SK-N-SH (cell line): ENCODE data around the gene SPRING1.

Experiments
- EZH2phosphoT487 ChIP-seq: fragments of 200-600 bp; sonication (generic); IDR thresholded peaks from 2 replicates; pipeline ENCODE4 v1.6.1; 2017; ENCODE audit warnings: low read depth, mixed run types, mild to moderate bottlenecking, antibody characterized with exemption, moderate library complexity, borderline replicate concordance
- FOXM1 ChIP-seq: IDR thresholded peaks from 2 replicates; pipeline ENCODE4 v1.4.0; 2012; ENCODE audit warnings: low read depth, mild to moderate bottlenecking
- GATA2 ChIP-seq: sonication (generic); formaldehyde crosslinking; IDR thresholded peaks from 2 replicates; pipeline ENCODE4 v1.5.0; 2020; ENCODE audit warnings: mild to moderate bottlenecking, missing genetic modification reagents
- JUND ChIP-seq: IDR thresholded peaks from 2 replicates; pipeline ENCODE4 v1.4.0; 2012
- MXI1 ChIP-seq: IDR thresholded peaks from 2 replicates; pipeline ENCODE4 v1.6.1; 2012; ENCODE audit warnings: mild to moderate bottlenecking, low read depth, low read length, improper control_type of control experiment
- RAD21 ChIP-seq: IDR thresholded peaks from 2 replicates; pipeline ENCODE4 v1.6.1; 2012; ENCODE audit warnings: mild to moderate bottlenecking, low read length
- RCOR1 ChIP-seq: fragments of 150-350 bp; IDR thresholded peaks from 2 replicates; pipeline ENCODE4 v1.6.1; 2017; ENCODE audit warnings: antibody characterized with exemption, low read length
- RFX5 ChIP-seq: IDR thresholded peaks from 2 replicates; pipeline ENCODE4 v1.6.1; 2012; ENCODE audit warnings: mild to moderate bottlenecking, improper control_type of control experiment, low read length
- SIN3A ChIP-seq: IDR thresholded peaks from 2 replicates; pipeline ENCODE4 v1.6.1; 2012; ENCODE audit warnings: low read depth, mild to moderate bottlenecking, low read length, moderate library complexity, borderline replicate concordance
- YY1 ChIP-seq: IDR thresholded peaks from 2 replicates; pipeline ENCODE4 v1.4.0; 2012; ENCODE audit warnings: low read depth, mild to moderate bottlenecking
- TF ChIP-seq, protein P1 (sequence below): fragments of 200-600 bp; sonication (generic); IDR thresholded peaks from 2 replicates; pipeline ENCODE4 v1.6.1; 2017; ENCODE audit warnings: antibody characterized with exemption, mild to moderate bottlenecking, moderate library complexity
- TF ChIP-seq, protein P2 (sequence below): fragments of 150-350 bp; IDR thresholded peaks from 2 replicates; pipeline ENCODE4 v1.6.1; 2017; ENCODE audit warnings: antibody characterized with exemption, low read length, low read depth, borderline replicate concordance
- TF ChIP-seq, protein P3 (sequence below): IDR thresholded peaks from 2 replicates; pipeline ENCODE4 v1.4.0; 2012; ENCODE audit warnings: low read depth, borderline replicate concordance
- TF ChIP-seq, protein P4 (sequence below): fragments of 150-350 bp; IDR thresholded peaks from 2 replicates; pipeline ENCODE4 v1.6.1; 2016; ENCODE audit warnings: mild to moderate bottlenecking, low read depth, low read length

DNA sequence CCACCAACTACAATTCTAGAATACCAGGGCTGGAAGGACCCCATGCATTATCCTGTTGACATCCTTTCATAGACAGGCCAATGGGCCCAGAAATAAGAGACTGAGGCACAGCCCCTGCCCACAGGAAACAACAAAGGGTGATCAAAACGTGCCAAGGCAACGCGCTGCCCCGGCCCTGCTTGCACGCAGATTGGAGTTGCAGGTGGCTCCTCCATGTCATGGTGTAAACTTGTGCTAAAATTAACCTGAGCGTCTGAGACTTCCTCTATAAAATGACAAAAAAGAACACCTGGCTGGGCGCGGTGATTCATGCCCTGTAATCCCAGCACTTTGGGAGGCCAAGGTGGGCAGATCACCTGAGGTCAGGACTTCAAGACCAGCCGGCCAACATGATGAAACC lies 30.1 kb downstream of the SPRING1 start:
- TF ChIP-seq, protein P1, sequence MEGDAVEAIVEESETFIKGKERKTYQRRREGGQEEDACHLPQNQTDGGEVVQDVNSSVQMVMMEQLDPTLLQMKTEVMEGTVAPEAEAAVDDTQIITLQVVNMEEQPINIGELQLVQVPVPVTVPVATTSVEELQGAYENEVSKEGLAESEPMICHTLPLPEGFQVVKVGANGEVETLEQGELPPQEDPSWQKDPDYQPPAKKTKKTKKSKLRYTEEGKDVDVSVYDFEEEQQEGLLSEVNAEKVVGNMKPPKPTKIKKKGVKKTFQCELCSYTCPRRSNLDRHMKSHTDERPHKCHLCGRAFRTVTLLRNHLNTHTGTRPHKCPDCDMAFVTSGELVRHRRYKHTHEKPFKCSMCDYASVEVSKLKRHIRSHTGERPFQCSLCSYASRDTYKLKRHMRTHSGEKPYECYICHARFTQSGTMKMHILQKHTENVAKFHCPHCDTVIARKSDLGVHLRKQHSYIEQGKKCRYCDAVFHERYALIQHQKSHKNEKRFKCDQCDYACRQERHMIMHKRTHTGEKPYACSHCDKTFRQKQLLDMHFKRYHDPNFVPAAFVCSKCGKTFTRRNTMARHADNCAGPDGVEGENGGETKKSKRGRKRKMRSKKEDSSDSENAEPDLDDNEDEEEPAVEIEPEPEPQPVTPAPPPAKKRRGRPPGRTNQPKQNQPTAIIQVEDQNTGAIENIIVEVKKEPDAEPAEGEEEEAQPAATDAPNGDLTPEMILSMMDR, result no peak
- TF ChIP-seq, protein P2, sequence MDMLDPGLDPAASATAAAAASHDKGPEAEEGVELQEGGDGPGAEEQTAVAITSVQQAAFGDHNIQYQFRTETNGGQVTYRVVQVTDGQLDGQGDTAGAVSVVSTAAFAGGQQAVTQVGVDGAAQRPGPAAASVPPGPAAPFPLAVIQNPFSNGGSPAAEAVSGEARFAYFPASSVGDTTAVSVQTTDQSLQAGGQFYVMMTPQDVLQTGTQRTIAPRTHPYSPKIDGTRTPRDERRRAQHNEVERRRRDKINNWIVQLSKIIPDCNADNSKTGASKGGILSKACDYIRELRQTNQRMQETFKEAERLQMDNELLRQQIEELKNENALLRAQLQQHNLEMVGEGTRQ, result no peak
- TF ChIP-seq FOXM1 (no peak), JUND (no peak), EZH2phosphoT487 (no peak), MXI1 (no peak), RAD21 (no peak), GATA2 (CRISPR knock-in tag) (no peak), YY1 (no peak), RCOR1 (no peak), SIN3A (no peak), RFX5 (no peak)
- TF ChIP-seq, protein P3, sequence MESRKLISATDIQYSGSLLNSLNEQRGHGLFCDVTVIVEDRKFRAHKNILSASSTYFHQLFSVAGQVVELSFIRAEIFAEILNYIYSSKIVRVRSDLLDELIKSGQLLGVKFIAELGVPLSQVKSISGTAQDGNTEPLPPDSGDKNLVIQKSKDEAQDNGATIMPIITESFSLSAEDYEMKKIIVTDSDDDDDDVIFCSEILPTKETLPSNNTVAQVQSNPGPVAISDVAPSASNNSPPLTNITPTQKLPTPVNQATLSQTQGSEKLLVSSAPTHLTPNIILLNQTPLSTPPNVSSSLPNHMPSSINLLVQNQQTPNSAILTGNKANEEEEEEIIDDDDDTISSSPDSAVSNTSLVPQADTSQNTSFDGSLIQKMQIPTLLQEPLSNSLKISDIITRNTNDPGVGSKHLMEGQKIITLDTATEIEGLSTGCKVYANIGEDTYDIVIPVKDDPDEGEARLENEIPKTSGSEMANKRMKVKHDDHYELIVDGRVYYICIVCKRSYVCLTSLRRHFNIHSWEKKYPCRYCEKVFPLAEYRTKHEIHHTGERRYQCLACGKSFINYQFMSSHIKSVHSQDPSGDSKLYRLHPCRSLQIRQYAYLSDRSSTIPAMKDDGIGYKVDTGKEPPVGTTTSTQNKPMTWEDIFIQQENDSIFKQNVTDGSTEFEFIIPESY, result no peak
- TF ChIP-seq, protein P4, sequence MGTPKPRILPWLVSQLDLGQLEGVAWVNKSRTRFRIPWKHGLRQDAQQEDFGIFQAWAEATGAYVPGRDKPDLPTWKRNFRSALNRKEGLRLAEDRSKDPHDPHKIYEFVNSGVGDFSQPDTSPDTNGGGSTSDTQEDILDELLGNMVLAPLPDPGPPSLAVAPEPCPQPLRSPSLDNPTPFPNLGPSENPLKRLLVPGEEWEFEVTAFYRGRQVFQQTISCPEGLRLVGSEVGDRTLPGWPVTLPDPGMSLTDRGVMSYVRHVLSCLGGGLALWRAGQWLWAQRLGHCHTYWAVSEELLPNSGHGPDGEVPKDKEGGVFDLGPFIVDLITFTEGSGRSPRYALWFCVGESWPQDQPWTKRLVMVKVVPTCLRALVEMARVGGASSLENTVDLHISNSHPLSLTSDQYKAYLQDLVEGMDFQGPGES, result no peak
